Lower lobe of right lung (tissue), 2 donors: ENCODE measurements around the gene POLDIP2. TPM values are rescaled to one million over a fixed set of nuclear protein-coding genes. Genes with fewer than 3 reads are reported as not detected.

Source experiments
- ATAC-seq, 2 donors: fragments of 200-7000 bp; cut with Tn5 transposase; one replicate each; pipeline ENCODE4 v1.9.1; 2020 to 2022; ENCODE audit warnings: mild to moderate bottlenecking in 2 of 2, moderate library complexity in 2 of 2
- DNase-seq: peaks from one replicate; pipeline ENCODE4 v3.0.0-alpha.2; 2020
- H3K27ac ChIP-seq: fragments of 200-600 bp; one replicate; pipeline ENCODE4 v1.8.0; 2022
- H3K27me3 ChIP-seq: fragments of 200-600 bp; one replicate; pipeline ENCODE4 v1.8.0; 2022; ENCODE audit warnings: low read depth
- H3K36me3 ChIP-seq: fragments of 200-600 bp; one replicate; pipeline ENCODE4 v1.8.0; 2022; ENCODE audit warnings: mild to moderate bottlenecking
- H3K4me1 ChIP-seq: fragments of 200-600 bp; one replicate; pipeline ENCODE4 v1.8.0; 2022
- H3K4me3 ChIP-seq: fragments of 200-600 bp; one replicate; pipeline ENCODE4 v1.8.0; 2022; ENCODE audit warnings: mild to moderate bottlenecking
- H3K9me3 ChIP-seq: fragments of 200-600 bp; one replicate; pipeline ENCODE4 v1.8.0; 2022
- intact Hi-C: fragments of 100-400 bp; cut with DNase I; formaldehyde crosslinking; loops from one replicate; pipeline ENCODE4 v1.11.0; 2022
- total RNA-seq: library from RNA; stranded (reverse); fragmentation: NEBNext Ultra II Directional; extraction: Animal tissue kit (Norgen Biotek cat#: 25700); gene quantifications from one replicate; pipeline ENCODE4 v1.2.1, GENCODE V29; 2021
- TF ChIP-seq, protein P1 (sequence below): fragments of 200-600 bp; IDR thresholded peaks from one replicate; pipeline ENCODE4 v1.8.0; 2022; ENCODE audit warnings: antibody characterized with exemption, mild to moderate bottlenecking
- donor health status: DM: no; HTN: yes; CAD: no; lungs with severe emphysema.

The POLDIP2 gene
- total RNA-seq, 1 donor from 2014 or later, result 54.7 TPM

GRCh38 chr17:28334666-28335200, 22.6 kb downstream of the POLDIP2 start:
- Histone ChIP-seq H3K36me3 (peaks cover 31% of the 10 kb centered on the region), H3K9me3 (no peaks in the 10 kb centered on the region), H3K27me3 (no peaks in the 10 kb centered on the region), H3K4me3 (peak overlapping the region; percentile 97), H3K27ac (peak overlapping the region; percentile 99), H3K4me1 (peaks cover 56% of the 10 kb centered on the region)
- no peak for DNase-seq
- no peak for ATAC-seq
- intact Hi-C loops, result no loop called here
- TF ChIP-seq, protein P1, sequence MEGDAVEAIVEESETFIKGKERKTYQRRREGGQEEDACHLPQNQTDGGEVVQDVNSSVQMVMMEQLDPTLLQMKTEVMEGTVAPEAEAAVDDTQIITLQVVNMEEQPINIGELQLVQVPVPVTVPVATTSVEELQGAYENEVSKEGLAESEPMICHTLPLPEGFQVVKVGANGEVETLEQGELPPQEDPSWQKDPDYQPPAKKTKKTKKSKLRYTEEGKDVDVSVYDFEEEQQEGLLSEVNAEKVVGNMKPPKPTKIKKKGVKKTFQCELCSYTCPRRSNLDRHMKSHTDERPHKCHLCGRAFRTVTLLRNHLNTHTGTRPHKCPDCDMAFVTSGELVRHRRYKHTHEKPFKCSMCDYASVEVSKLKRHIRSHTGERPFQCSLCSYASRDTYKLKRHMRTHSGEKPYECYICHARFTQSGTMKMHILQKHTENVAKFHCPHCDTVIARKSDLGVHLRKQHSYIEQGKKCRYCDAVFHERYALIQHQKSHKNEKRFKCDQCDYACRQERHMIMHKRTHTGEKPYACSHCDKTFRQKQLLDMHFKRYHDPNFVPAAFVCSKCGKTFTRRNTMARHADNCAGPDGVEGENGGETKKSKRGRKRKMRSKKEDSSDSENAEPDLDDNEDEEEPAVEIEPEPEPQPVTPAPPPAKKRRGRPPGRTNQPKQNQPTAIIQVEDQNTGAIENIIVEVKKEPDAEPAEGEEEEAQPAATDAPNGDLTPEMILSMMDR, result no peak

DNA sequence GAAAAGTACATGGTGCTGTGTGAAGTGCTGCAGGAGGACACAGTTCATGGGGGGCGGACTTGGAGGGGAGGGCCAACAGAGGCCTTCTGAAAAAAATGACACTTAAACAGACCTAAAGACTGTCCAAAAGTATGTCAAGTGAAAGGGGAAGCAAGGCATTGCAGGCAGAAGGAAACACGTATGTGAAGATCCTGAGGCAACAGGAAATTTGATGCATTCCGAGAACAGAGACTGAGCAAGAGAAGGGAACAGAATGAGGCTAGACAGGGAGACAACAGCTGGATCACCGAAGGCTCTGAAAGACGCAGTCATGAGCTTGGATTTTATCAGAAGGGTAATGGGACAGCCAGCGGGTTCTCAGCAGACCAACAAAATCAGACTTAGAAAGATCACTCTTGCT, 23.2 kb downstream of the POLDIP2 start:
- peak overlapping the region; percentile 97 for H3K4me3 ChIP-seq
- no peaks in the 10 kb centered on the region for H3K27me3 ChIP-seq
- intact Hi-C loops, result no loop called here
- TF ChIP-seq, protein P1, result no peak
- ATAC-seq, result no peak
- peak overlapping the region; percentile 99 for H3K27ac ChIP-seq
- DNase-seq, result no peak
- peaks cover 32% of the 10 kb centered on the region for H3K36me3 ChIP-seq
- H3K4me1 ChIP-seq, result peaks cover 51% of the 10 kb centered on the region
- no peaks in the 10 kb centered on the region for H3K9me3 ChIP-seq

- H3K27ac ChIP-seq, result no peak overlapping the region
- no peak for ATAC-seq
- no peaks in the 10 kb centered on the region for H3K27me3 ChIP-seq
- H3K4me1 ChIP-seq, result peaks cover 41% of the 10 kb centered on the region
- TF ChIP-seq, protein P1, result no peak
- no peak overlapping the region for H3K4me3 ChIP-seq
- no peak for DNase-seq
- no peaks in the 10 kb centered on the region for H3K9me3 ChIP-seq
- intact Hi-C loops, result no loop called here
- H3K36me3 ChIP-seq, result peaks cover 41% of the 10 kb centered on the region
Measured at GRCh38 chr17:28333083-28333746, 24.1 kb downstream of the POLDIP2 start.

DNA sequence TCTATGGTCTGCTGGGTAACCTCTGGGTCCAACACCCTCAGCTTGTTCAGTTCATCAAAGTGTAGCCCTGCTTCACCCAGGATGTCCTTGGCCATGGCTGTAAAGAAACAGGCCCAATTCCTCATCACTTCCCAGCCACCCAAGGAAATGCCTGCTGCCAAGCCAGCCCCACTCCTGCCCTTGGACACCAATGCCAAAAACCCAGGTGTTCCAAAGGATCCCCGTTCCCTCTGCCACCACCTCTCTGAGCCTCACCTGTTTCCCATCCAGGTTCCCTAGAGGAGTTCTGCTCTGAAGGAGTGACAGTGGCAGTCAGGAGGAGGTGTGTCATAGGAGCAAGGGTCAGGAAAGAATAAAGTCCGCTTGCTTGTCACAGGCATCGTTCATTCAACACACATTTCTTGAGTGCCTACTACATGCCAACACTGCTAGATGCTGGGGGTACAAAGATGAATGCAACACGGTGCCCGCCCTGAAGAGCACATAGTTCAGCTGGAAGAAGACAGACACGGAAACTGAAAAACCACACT, 25.4 kb downstream of the POLDIP2 start:
- Histone ChIP-seq H3K27me3 (no peaks in the 10 kb centered on the region), H3K36me3 (peaks cover 50% of the 10 kb centered on the region), H3K27ac (no peak overlapping the region), H3K9me3 (no peaks in the 10 kb centered on the region), H3K4me1 (peaks cover 29% of the 10 kb centered on the region), H3K4me3 (no peak overlapping the region)
- ATAC-seq (no peak), DNase-seq (no peak)
- TF ChIP-seq, protein P1, result no peak
- intact Hi-C loops, result no loop called here

GRCh38 chr17:28330671-28331070, 26.7 kb downstream of the POLDIP2 start:
- no peaks in the 10 kb centered on the region for H3K27me3 ChIP-seq
- intact Hi-C loops, result no loop called here
- ATAC-seq, result no peak
- TF ChIP-seq, protein P1, result no peak
- peaks cover 50% of the 10 kb centered on the region for H3K36me3 ChIP-seq
- no peaks in the 10 kb centered on the region for H3K9me3 ChIP-seq
- no peak for DNase-seq
- no peak overlapping the region for H3K4me3 ChIP-seq
- no peak overlapping the region for H3K27ac ChIP-seq
- H3K4me1 ChIP-seq, result peaks cover 20% of the 10 kb centered on the region
